SW 1271 (cell line): ENCODE results near the gene FBP1.
"Not testable (repeated sequence)": the region's sequence is repeated elsewhere in the genome, so short reads cannot be mapped to it uniquely, and the experiment has no call there.

Experiments used
- DNase-seq, 2 experiments: peaks; one replicate each; lab custom pipeline; 2025; lab: John Stamatoyannopoulos, UW

Gene FBP1

GRCh38 chr9:94576131-94576530 lies 63.2 kb downstream of the FBP1 start:
- DNase-seq, result no peak

GRCh38 chr9:94568972-94569712 lies 70.2 kb downstream of the FBP1 start:
- DNase-seq, result no peak

GRCh38 chr9:94568250-94568889 lies 70.9 kb downstream of the FBP1 start:
- DNase-seq, result no peak

GRCh38 chr9:94567271-94567670 lies 72.0 kb downstream of the FBP1 start:
- DNase-seq, result no peak

GRCh38 chr9:94566550-94566949 lies 72.8 kb downstream of the FBP1 start:
- no peak for DNase-seq

- DNase-seq, result not testable (repeated sequence)
These were observed 75.0 kb downstream of the FBP1 start for GRCh38 chr9:94564279-94564678.

GRCh38 chr9:94563548-94563947 lies 75.8 kb downstream of the FBP1 start:
- DNase-seq, result no peak

GRCh38 chr9:94560237-94560636 lies 79.1 kb downstream of the FBP1 start:
- DNase-seq, result no peak

GRCh38 chr9:94557376-94557775 lies 81.9 kb downstream of the FBP1 start:
- no peak for DNase-seq

GRCh38 chr9:94554439-94555331 lies 84.6 kb downstream of the FBP1 start, which contains the start of gene PCAT7:
Gene PCAT7 (plus strand): TSS chr9:94555083.
- DNase-seq, result peak; percentile 55 to 86

GRCh38 chr9:94554078-94554438 lies 85.3 kb downstream of the FBP1 start:
- DNase-seq, result no peak
